Measurements from ENCODE around the gene WSCD2. TPM values are rescaled to one million over a fixed set of nuclear protein-coding genes. Genes with fewer than 3 reads are reported as not detected.

Gene WSCD2
- total and polyA plus RNA-seq, 5 donors: 0.39 to 5.4 (median 0.51) TPM

DNA sequence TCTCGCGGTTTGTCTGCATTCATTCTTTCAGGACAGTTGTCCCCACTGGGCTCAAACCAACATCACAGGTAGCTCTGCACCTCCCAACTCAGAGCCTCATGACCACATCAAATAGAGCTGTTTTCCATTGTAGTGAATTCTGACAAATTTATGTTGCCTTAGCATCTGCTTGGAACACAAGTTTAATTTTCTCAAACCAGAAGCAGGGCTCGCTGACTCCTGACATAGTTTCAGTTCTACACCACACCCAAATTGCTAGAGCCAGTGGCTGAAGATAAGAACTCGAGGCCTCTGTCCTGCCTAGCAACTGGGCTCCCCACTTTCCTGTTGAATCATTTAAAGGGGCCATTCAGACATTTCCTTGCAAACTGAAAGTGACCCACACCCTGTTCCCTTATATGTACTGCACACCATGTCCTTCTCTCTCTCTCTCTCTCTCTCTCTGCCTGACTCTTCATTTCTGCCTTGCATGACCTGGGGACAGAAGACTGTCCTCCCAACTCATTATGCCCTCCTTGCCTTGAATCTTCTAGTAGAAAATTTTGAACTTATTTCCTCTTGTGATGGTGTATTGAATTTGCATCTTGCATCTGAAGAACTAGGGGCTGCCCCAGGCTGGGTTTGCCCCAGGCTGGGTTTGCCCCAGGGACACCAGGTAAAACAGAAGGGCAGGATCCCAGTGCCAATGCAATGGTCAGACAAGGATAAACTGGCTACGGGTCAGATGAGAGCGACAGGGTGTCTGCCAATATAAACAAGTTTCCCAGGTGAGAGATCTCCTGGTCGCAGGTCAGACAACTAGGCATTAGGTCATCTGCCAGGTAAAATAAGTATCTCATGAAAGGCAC lies 9.7 kb upstream of the WSCD2 start:
- H3K27ac ChIP-seq (ENCODE audit: low read length): no peak overlapping the region
- no peaks in the 10 kb centered on the region for H3K9me3 ChIP-seq (ENCODE audit: control insufficient read depth, low read length)
- no peaks in the 10 kb centered on the region for H3K4me1 ChIP-seq (ENCODE audit: control insufficient read depth, insufficient read depth, low read length)
- ATAC-seq (peak; percentile 72 to 95), DNase-seq (peak in 1 of 3 donors; percentile 28)
- WGBS: 65% methylated on average over 7 of the region's 7 CpGs
- H3K4me3 ChIP-seq (ENCODE audit: low read length): no peak overlapping the region
- H3K27me3 ChIP-seq (ENCODE audit: control insufficient read depth, insufficient read depth): no peaks in the 10 kb centered on the region
- intact Hi-C loops (cut with DNase I): loop anchor here in 1 of 4 donors (5.0 kb wide), 1 partner anchor 73 kb away; no protein-coding TSS in a partner anchor

DNA sequence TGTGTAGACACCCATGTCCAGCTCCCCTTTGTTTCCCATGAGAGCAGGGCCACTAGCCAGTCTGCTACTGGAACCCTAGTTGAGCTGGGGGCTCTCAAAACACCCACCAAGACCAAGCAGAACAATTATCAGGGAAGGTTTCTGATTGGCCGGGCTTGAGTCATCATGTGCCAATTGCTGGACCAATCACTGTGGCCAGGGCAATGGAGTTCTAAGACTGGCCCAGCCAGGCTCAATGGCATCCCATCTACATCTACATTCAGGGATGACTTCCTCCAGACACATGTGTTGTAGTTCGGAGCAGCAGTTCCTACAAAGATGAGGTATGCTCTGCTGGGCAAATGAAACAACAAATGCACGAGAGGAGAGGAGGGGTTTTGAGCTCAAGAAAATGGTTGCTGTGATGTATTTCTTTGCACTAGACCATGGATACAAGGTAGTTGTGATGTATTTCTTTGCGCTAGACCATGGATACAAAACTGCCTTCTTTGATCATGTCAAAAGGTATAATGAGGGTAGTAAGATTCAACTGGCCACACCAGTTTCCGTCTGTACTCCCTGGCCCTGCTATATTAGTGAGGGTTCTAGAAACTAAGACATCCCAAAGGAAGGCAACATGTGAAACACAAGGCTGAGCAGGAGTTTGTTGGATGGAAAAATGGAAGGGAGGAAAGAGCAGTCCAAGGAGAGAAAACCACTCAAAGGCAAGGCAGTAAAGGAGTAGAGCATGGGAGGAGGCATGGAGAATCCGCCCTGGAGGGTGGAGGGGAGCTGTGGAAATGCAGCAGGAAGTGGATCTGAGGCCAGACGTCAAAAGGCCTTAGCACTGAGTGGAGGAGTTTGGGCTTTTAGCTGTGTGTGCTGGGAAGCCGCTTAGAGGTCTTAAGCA lies 8.9 kb upstream of the WSCD2 start:
- no peaks in the 10 kb centered on the region for H3K27me3 ChIP-seq (ENCODE audit: control insufficient read depth, insufficient read depth)
- ATAC-seq: peak in 1 of 2 donors; percentile 52
- DNase-seq: no peak
- H3K9me3 ChIP-seq (ENCODE audit: control insufficient read depth, low read length): no peaks in the 10 kb centered on the region
- no peak overlapping the region for H3K4me3 ChIP-seq (ENCODE audit: low read length)
- no peak overlapping the region for H3K27ac ChIP-seq (ENCODE audit: low read length)
- WGBS: 79% methylated on average over 8 of the region's 8 CpGs
- intact Hi-C loops (cut with DNase I): loop anchor here in 1 of 4 donors (5.0 kb wide), 1 partner anchor 72 kb away; no protein-coding TSS in a partner anchor
- no peaks in the 10 kb centered on the region for H3K4me1 ChIP-seq (ENCODE audit: control insufficient read depth, insufficient read depth, low read length)

DNA sequence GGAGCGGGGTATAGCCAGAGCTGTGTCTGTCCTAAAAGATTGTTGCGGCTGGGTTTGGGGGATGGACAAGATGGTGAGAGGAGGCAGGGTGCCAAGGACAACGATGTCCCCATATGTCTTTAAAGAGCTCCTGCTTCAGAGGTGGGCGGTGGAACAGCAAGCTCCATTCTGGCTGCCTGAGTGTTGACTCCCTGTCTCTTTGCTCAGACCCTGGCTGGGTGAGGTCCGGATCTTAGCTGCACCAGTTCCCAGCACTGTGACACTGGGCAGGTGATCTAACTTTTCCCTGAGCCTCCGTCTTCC lies 8.3 kb upstream of the WSCD2 start:
- H3K27ac ChIP-seq (ENCODE audit: low read length): no peak overlapping the region
- no peaks in the 10 kb centered on the region for H3K4me1 ChIP-seq (ENCODE audit: control insufficient read depth, insufficient read depth, low read length)
- H3K4me3 ChIP-seq (ENCODE audit: low read length): no peak overlapping the region
- WGBS: 71% methylated on average over 6 of the region's 6 CpGs
- intact Hi-C loops (cut with DNase I): no loop called here
- DNase-seq: no peak
- no peaks in the 10 kb centered on the region for H3K27me3 ChIP-seq (ENCODE audit: control insufficient read depth, insufficient read depth)
- no peaks in the 10 kb centered on the region for H3K9me3 ChIP-seq (ENCODE audit: control insufficient read depth, low read length)
- ATAC-seq: peak in 1 of 2 donors; percentile 7

DNA sequence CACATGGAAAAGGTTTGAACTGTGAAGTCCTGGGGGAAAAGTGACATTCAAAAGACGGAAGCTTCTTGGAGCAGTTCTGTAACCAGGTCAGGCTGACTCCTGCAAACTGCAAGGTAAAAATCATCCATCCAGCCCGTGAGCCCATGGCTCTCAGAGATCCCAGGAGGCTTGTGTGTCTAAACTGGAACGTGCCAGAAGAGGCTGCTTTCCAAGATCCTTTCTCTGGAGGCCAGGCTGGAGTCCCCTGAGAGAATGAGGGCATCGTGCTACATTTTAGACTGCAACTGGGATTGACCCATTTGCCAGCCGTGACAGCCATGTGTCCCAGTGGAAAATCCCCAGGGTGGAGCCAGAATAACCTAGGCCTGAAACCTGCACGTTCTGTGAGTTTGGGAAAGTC lies 7.8 kb upstream of the WSCD2 start:
- no peaks in the 10 kb centered on the region for H3K9me3 ChIP-seq (ENCODE audit: control insufficient read depth, low read length)
- WGBS: 63% methylated on average over 6 of the region's 6 CpGs
- no peaks in the 10 kb centered on the region for H3K27me3 ChIP-seq (ENCODE audit: control insufficient read depth, insufficient read depth)
- intact Hi-C loops (cut with DNase I): no loop called here
- H3K4me1 ChIP-seq (ENCODE audit: control insufficient read depth, insufficient read depth, low read length): no peaks in the 10 kb centered on the region
- H3K4me3 ChIP-seq (ENCODE audit: low read length): no peak overlapping the region
- no peak for ATAC-seq
- H3K27ac ChIP-seq (ENCODE audit: low read length): no peak overlapping the region
- no peak for DNase-seq

DNA sequence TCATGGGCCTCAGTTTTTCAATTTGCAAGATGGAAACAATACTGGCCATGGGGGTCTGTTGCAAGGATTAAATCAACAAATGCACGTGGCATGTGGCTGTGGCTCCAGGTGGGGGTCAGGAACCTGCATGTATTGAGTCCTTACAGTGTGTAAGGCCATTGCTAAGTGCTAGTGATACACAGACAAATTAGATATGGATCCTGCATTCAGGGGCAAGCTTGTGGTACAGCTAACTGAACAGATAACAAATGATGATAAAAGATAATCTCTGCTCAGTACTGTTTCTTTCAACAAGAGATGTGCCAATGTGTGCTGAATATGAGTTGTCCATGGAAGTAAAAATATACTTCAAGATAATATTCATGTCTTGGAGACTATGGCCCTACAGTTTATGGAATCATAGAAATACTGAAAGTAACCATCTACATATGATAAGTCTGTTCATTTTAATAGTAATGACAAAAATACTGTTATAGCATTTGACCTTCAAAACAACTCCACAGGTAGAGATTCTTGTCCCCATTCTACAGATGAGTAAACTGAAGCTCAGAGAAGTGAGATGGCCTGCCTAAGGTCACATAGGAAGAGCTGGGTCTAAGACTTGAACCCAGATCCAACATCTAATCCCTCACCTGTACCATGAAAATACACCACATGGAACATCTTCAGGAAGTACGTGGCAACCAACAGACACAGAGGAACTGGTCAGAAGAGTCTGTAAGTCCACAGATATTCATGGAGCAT lies 7.2 kb upstream of the WSCD2 start:
- intact Hi-C loops (cut with DNase I): no loop called here
- Histone ChIP-seq H3K27ac (ENCODE audit: low read length) (no peak overlapping the region), H3K4me3 (ENCODE audit: low read length) (no peak overlapping the region), H3K9me3 (ENCODE audit: control insufficient read depth, low read length) (no peaks in the 10 kb centered on the region), H3K4me1 (ENCODE audit: control insufficient read depth, insufficient read depth, low read length) (no peaks in the 10 kb centered on the region), H3K27me3 (ENCODE audit: control insufficient read depth, insufficient read depth) (no peaks in the 10 kb centered on the region)
- ATAC-seq (no peak), DNase-seq (no peak)
- 86% methylated on average over 2 of the region's 2 CpGs for WGBS

DNA sequence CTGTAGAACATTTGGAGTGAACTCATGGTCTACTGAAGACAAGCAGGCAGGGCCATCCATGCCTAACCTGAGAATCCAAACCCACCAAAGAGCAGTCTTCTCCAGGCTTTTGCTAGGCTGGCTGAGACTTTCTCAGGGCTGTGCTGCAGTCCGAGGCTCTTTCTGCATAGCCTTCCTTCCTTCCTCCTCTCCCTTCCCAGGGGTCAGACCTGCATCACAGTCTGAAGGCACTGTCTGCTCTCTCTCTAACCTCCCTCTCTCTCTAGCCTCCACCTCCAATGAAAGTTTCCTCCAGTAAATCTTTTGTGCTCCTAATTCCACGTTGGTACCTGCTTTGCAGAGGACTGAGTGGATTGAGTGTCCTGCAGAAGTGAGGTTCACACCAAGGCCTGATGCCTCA lies 6.4 kb upstream of the WSCD2 start:
- WGBS: 65% methylated on average over 2 of the region's 2 CpGs
- Histone ChIP-seq H3K27ac (ENCODE audit: low read length) (no peak overlapping the region), H3K4me3 (ENCODE audit: low read length) (no peak overlapping the region), H3K4me1 (ENCODE audit: control insufficient read depth, insufficient read depth, low read length) (no peaks in the 10 kb centered on the region), H3K27me3 (ENCODE audit: control insufficient read depth, insufficient read depth) (no peaks in the 10 kb centered on the region), H3K9me3 (ENCODE audit: control insufficient read depth, low read length) (no peaks in the 10 kb centered on the region)
- intact Hi-C loops (cut with DNase I): no loop called here
- ATAC-seq: no peak
- no peak for DNase-seq

DNA sequence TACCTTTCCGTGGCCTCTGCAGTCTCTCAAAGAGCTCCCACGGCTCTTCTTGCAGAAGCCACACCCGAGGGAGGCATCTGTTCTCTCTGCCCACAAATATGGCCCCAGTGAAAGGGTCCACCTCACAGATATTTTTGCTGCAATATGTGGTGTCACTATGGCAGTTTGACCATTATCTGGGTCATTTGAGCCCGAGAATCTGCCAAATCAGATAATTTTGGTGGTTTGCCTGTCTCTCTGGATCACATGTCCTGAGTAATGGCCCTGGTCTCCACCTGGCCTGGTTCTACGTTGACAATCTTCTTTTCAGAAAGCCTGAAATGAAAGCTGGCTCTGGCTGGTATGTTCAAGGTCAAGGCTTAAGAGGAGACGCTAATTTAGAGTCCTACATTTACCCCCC lies 5.7 kb upstream of the WSCD2 start:
- Histone ChIP-seq H3K27me3 (ENCODE audit: control insufficient read depth, insufficient read depth) (no peaks in the 10 kb centered on the region), H3K4me1 (ENCODE audit: control insufficient read depth, insufficient read depth, low read length) (no peaks in the 10 kb centered on the region), H3K9me3 (ENCODE audit: control insufficient read depth, low read length) (no peaks in the 10 kb centered on the region), H3K27ac (ENCODE audit: low read length) (no peak overlapping the region), H3K4me3 (ENCODE audit: low read length) (no peak overlapping the region)
- ATAC-seq: no peak
- no peak for DNase-seq
- 70% methylated on average over 6 of the region's 6 CpGs for WGBS
- intact Hi-C loops (cut with DNase I): no loop called here

DNA sequence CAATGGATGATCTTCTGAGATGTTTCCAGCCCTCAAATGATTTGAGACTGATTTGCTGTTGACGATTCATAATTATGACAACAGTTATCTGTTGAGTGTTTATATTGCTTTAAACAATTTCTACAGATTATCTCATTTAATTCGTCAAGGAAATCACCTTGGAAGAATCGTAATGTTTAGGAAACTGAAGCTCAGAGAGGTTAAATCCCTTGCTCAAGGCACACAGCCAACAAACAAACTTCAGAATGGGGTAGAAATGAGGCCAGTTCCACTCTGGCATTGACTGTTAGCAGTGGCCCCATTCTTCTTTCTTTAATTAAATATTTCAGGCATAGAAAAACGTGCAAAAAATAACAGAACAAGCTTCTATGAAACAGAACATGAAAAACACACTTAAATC lies 4.0 kb upstream of the WSCD2 start:
- no peaks in the 10 kb centered on the region for H3K9me3 ChIP-seq (ENCODE audit: control insufficient read depth, low read length)
- 58% methylated on average over 4 of the region's 4 CpGs for WGBS
- no peaks in the 10 kb centered on the region for H3K27me3 ChIP-seq (ENCODE audit: control insufficient read depth, insufficient read depth)
- DNase-seq: no peak
- ATAC-seq: no peak
- no peaks in the 10 kb centered on the region for H3K4me1 ChIP-seq (ENCODE audit: control insufficient read depth, insufficient read depth, low read length)
- intact Hi-C loops (cut with DNase I): no loop called here
- H3K27ac ChIP-seq (ENCODE audit: low read length): no peak overlapping the region
- H3K4me3 ChIP-seq (ENCODE audit: low read length): no peak overlapping the region

DNA sequence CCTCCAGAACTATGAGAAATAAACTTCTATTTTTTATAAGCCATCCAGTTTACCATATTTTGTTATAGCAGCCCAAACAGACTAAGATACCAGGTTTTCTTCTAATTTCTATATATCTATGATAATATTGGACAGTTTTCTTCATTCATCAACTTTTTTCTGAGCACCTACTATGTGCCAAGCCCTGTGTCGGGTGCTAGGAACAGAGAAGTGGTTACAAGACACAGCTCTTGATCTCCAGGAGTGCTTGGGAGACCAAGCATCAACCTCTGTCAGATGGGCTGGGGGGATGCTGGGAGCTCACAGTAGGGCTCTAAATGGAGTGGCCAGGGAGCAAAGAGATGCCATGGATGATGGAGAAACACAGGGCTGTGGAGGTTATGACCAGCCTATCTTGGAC lies 2.9 kb upstream of the WSCD2 start:
- intact Hi-C loops (cut with DNase I): no loop called here
- DNase-seq (no peak), ATAC-seq (no peak)
- H3K4me1 ChIP-seq (ENCODE audit: control insufficient read depth, insufficient read depth, low read length): no peaks in the 10 kb centered on the region
- H3K27me3 ChIP-seq (ENCODE audit: control insufficient read depth, insufficient read depth): no peaks in the 10 kb centered on the region
- no peak overlapping the region for H3K27ac ChIP-seq (ENCODE audit: low read length)
- 83% methylated on average over 1 of the region's 1 CpG for WGBS
- no peaks in the 10 kb centered on the region for H3K9me3 ChIP-seq (ENCODE audit: control insufficient read depth, low read length)
- H3K4me3 ChIP-seq (ENCODE audit: low read length): no peak overlapping the region

DNA sequence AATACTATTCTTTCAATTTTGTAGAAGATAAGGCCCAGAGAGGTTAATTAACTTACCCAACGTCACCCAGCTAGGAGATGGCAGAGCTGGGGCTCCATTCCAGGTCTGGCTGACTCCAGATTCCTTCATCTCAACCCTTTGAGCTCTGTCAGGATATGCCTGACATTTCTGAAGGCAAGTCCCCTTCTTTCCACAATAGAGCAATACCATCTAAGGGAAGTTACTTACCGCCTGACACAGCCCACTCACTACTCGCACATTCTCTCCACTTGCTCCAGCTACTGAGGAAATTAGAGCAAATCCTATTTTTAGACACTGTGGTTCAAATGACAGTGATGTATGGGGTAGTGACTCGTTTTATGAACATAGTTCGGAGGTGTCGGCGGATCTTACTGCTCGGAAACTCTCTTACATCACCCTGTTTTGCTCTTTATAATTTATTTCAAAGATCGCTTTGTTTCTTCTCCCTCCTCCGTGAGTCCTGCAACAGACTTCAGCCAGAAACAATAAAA lies 2.0 kb upstream of the WSCD2 start:
- DNase-seq (no peak), ATAC-seq (no peak)
- H3K9me3 ChIP-seq (ENCODE audit: control insufficient read depth, low read length): no peaks in the 10 kb centered on the region
- H3K4me3 ChIP-seq (ENCODE audit: low read length): no peak overlapping the region
- no peak overlapping the region for H3K27ac ChIP-seq (ENCODE audit: low read length)
- H3K4me1 ChIP-seq (ENCODE audit: control insufficient read depth, insufficient read depth, low read length): no peaks in the 10 kb centered on the region
- WGBS: 51% methylated on average over 10 of the region's 10 CpGs
- no peaks in the 10 kb centered on the region for H3K27me3 ChIP-seq (ENCODE audit: control insufficient read depth, insufficient read depth)
- intact Hi-C loops (cut with DNase I): no loop called here
